ENCODE measurements around the gene KTN1.

Gene KTN1

DNA sequence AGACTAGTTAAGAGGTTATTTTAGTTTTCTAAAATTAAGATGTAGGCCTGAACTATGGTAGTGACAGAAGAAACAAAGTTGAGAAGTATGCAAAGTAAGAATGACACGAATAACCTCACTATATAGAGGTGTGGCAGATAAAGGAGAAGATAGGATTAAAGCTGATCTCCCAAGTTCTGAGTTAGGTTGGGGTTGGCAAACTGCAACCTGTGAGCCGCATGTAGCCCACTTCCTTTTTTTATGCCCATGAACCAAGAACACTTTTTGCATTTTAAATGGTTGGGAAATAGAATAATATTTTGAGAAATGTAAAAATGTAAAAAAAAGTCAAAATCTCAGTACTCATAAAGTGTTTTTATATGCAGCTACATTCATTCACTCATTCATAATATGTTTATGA lies 34.3 kb downstream of the KTN1 start:
- DNase-seq: no peak

DNA sequence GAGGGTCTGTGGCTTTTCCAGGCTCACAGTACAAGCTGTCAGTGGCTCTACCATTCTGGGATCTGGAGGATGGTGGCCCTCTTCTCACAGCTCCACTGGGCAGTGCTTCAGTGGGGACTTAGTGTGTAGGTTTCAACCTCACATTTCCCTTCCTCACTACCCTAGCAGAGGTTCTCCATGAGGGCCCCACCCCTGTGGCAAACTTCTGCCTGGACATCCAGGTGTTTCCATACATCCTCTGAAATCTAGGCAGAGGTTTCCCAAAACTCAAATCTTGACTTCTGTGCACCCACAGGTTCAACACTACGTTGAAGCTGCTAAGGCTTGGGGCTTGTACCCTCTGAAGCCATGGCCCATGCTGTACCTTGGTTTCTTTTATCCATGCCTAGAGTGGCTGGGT lies 40.3 kb downstream of the KTN1 start:
- no peak for DNase-seq

DNA sequence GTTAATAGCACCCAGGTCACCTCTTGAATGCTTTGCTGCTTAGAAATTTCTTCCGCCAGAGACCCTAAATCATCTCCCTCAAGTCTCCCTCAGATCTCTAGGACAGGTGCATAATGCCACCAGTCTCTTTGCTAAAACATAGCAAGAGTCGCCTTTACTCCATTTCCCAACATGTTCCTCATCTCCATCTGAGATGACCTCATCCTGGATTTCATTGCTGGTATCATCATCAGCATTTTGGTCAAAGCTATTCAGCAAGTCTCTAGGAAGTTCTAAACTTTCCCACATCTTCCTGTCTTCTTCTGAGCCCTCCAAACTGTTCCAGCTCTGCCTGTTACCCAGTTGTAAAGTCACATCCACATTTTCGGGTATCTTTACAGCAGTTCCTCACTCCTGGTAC lies 41.0 kb downstream of the KTN1 start:
- DNase-seq: no peak

DNA sequence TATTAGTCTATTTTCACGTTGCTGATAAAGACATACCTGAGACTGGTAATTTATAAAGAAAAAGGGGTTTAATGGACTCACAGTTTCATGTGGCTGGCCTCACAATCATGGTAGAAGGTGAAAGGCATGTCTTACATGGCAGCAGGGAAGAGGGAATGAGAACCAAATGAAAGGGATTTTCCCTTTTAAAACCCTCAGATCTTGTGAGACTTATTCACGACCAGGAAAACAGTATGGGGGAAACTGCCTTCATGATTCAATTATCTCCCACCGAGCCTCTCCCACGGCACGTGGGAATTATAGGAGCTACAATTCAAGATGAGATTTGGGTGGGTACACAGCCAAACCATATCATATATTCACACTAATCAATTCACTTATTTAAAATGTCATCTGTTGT lies 41.4 kb downstream of the KTN1 start:
- no peak for DNase-seq

DNA sequence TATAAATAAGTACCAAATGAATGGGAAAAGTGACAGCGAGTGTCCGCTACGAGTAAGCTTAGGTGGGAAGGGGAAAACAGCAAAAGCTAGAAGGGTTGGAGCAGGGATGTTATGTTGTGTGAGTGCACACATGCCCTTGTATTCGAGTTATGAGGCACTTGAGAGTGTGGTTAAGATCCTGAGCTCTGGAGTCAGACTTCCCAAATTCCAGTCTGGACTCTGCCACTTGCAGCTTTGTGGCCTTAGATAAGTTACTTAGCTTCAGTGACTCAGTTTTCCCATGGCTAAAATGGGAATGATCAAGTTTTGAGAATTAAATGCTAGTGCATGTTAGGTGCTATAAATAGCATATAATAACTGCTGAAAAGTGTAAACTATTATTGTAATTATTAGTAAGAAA lies 44.9 kb downstream of the KTN1 start:
- no peak for DNase-seq

DNA sequence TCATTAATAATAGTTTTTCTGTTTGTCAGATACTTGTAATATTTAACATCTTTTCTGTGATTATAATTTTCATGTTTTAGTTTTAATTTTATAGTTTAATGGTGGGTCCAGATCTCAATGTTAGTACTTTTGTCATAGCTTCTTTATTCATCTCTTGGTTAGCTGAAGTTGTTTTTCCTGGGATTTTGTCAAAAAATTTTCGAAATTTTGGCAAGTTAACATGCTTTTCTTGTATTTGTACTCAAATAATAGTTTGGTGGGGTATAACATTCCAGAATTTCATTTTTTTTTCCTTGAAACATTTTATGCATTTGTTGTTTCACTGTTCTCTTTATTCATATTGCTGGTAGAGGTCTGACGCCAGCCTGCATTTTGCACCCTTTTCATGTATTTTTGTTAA lies 45.5 kb downstream of the KTN1 start:
- no peak for DNase-seq

DNA sequence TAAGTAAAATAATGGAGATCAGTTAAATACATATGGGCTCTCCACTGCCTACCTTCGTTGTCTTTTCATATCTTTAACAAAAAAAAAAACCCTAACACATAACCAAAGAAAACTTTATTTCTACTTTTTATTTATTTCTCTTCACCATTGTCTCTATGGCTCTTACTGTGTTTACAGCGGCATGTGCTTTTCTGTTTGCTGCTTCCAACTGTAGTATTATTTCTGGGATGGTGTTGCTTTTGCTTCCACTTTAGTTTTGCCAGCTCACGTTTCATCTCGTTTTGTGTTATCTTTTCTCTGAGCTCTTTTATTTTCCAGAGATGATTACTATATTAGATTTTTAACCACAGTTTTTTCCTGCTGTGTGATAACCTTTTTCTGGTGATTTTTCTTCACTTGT lies 46.1 kb downstream of the KTN1 start:
- no peak for DNase-seq

DNA sequence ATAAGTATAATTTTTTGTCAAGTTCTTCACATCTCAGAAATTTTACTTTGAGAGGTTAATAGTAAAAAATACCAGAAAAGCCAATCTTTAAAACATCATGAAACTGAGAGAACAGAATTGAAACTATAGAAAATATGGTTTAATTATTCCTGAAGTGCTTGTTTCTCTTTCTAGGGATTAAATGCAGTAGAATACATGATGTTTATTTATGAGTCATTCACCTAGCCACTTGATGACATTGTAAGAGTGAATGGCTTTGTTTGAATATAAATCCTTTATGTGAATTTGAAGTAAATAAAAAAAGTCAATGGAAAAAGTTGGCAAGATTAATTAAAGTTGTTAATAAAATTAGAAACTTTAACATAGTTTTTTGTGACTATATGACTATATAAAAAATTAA lies 48.4 kb downstream of the KTN1 start:
- no peak for DNase-seq

DNA sequence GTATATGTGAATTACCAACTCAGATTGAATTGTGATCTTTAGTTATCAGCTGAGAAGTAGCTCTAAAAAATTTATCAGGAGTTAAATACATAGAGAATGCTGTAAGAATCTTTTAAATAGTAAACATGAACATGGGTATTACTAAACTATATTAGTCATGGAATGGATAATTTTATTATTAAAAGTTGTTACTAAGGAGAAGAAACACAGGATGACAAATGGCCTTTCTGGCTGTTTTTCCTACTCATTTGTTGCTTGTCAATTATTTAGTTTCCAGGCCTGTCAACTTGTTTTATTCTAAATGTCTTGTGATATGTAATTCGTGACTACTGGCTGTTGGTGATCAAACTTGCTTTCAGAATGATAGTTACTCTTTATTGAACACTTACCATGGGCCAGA lies 58.7 kb downstream of the KTN1 start:
- no peak for DNase-seq

DNA sequence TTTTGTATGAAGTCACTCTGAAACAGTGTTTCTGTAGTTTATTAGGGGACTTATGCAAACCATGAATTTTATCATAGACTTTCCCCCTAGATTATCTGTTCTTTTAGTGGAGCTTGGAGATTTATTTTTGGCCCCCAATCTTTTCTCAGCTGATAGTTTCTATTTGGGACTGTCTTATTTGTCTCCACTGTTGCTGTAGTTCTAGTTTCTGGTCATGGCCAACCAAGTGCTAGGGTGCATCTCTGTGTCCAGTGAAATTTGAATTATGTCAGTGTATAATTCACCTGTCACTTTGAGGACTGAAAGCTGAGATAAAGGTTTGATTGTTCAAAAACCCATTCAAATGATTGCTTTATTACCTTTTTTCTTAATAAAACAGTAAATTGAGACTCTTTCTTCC lies 61.3 kb downstream of the KTN1 start:
- DNase-seq: no peak

DNA sequence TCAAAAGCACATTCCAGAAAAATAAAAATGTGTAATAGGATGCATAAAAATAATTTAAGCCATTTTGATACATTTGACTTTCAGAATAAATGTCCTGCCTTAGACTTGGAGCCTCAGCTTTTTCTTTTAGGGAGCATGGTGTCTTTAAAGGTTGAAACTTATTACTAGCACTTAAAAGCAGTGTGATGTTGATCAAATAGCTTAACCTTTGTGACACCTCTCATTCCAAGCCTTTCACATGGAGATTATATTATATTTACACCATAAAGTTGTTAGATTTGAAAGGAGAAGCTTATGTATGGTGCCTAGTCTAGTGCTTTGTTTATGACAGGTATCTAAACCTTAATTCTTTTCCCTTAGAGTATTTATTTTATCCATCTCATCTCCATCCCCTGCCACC lies 61.9 kb downstream of the KTN1 start:
- DNase-seq: no peak

DNA sequence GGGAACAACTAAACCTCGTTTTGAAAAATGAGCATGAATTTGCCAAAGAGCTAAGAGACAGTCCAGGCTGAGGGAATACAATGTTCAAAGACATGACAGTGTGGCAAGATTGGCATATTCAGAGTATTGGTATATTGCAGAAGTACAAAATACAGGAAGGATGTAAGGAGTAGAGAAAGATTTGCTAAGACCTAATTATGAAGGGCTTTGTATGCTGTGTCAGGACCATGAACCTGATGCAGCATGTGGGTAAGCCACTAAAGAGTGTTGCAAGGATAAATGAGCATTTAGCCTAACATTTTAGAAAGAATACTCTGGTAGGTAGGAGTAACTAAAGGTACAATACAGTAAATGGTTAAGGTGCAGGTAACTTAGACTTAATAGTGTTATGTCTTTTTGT lies 65.1 kb downstream of the KTN1 start:
- DNase-seq: no peak

DNA sequence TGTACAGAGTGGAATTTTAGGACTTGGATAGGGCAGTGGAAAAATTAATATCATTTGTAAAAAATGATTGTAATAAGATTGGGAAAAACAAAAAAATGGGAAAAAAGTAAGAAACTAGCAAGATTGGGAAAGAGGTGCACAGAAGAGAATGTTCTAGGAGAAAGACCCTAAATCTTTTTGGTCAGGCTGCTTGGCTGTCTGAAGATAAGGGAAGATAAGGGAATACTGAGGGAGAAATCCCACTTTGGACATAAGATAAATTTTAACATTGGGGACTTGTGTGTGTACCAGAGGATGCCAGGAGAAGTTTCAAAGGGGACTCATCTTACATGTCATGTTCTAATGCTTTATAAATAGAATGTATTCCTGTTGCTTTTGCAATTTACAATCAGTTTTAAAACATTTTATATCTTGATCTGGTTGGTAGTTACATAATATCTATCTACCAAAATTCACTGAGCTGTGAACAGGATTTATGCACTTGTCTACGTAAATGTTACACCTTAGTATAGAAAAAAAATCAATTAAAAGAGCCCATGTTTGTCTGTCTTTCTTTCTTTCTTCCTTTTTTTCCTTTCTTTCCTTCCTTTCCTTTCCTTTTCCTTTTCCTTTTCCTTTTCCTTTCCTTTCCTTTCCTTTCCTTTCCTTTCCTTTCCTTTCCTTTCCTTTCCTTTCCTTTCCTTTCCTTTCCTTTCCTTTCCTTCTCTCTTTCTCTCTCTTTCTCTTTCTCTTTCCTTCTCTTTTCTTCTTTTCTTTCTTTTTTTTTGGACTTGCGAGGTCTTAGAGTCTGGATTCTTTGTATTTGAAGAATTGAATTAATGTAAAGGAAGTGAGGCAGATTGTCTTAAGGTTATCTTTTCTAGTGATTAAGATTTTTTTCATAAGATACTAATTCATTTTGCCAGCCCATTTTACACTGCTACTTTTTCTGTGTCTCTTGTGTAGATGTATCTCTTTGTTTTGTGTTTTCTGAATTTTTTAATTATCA lies 66.1 kb downstream of the KTN1 start:
- no peak for DNase-seq

DNA sequence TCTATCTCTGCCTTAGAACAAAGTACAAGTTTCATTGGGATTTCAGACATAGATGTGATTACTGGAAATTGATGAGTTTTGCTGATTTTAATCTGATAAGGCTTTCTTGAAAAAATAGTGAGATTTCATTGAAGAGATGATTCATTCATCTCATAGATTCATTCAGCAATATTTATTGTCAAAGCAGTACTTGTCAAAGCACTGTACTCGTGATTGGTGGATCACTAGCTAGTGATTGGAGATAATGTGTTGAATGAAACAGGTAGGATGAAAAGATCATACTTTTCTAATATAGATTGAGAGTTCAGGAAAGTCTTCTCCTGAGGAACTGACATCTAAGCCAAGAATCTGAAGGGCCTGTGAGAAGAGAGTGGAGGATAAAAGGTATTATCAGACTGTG lies 71.0 kb downstream of the KTN1 start:
- DNase-seq: no peak

DNA sequence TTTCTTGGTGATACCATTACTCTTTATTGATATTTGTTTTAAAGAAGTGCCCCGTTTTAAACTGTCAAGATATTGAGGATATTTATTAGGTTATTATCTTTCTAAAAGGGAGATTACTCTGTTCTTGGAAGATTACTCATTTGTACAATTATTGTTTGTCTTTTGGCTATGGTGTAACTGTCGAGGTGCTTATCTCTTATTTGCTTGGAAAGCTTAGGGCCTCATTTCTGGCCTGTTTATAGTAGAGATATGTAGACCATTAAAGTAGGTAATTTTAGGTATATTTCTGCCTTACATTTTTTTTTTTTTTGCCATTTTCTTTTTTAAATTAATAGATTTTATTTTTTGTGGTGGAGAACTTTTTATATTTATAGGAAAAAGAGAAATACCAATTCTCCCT lies 74.2 kb downstream of the KTN1 start:
- no peak for DNase-seq

DNA sequence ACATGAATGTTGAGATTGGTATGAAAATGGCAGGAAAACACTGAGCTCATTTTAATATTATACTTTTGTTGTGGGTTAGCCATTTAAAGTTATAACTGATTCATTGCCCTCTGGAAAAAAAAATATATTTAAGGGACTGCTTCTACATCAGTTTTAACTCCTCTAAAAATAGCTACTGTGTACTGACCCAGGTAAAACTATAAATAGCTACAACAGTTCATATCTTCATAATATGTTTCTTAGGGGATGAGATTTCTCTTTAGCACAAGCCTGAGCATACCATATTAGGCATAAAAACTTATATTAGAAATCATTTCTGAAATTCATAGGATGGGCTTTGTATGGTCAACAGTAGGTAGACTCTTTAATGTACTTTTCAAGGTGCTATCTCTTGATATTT lies 81.0 kb downstream of the KTN1 start:
- no peak for DNase-seq

DNA sequence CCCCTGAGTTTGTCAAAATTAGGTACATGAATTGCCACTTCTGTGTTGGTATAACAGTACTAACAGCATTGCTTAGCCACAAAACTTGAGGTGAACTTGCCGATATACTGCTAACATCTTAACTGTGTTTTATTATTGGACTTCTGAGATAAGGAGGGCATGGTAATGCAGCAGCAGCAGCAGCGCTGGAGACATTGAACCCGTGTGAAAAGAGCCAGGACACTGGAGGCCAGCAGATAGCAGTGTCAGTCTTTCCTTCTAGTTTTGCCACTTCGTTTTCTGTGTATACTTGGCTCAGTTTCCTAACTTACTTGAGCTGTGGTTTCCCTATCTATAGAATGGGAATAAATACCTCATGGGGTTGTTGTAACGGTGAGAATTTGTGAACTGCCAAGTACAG lies 82.7 kb downstream of the KTN1 start:
- DNase-seq: no peak

DNA sequence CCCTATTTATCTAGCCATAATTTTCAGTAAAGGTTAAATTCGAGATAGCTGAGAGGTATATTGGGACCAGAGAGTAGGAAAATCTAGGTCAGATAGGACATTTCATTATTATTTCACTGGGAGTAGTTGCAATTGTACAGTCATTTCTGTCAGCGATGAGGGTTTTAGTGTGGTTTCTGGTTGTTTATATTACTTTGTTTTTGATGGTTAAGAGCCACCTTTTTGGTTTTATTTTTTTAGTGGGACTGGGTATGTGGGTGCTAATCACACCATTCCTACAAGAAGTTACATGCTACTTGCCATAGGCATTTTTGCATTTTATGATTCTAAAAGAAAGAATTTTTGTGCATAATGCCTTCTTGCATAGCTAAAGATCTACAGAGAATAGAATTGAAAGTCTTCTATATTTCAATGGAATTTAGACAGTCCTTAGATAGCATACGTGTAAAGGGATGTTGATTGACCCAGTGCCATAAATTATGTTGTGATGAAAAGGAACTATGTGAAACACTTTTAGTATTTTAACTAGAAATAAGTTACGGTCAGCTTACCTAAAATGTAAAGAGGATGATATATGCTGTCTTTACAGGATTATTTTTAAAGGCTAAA lies 85.2 kb downstream of the KTN1 start:
- no peak for DNase-seq

DNA sequence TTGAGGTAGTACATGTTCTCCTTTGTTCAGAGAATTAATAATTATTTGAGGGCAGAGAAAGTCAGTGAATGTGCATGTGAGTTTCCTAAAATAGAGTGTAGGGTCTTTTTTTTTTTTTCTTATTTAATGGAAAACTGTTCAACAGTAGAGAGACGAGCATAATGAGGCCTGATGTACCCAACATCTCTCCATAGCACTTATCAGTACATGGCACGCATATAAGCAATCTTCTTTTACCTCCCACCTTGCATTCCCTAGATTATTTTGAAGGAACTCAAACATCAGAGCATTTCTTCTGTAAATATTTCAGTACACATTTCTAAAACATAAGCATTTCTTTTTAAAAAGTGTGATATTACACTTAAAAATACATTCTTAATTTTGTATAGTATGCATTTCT lies 87.8 kb downstream of the KTN1 start:
- DNase-seq: no peak

DNA sequence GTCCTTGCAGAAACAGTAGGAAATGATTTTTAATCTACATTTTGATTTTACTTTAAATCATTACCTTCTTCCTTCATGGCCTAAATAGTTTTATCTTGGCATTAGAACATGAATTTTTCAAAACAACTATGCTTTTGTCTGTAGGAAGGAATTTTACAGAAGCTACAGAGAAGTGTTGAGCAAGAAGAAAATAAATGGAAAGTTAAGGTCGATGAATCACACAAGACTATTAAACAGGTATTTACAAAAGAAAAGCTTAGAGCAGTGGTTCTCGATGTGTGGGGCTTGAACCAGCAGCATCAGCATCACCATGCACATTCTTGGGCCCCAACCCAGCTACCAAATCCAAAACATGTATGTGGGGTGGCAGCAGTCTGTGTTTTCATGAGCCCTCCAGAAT lies 91.6 kb downstream of the KTN1 start:
- no peak for DNase-seq

DNA sequence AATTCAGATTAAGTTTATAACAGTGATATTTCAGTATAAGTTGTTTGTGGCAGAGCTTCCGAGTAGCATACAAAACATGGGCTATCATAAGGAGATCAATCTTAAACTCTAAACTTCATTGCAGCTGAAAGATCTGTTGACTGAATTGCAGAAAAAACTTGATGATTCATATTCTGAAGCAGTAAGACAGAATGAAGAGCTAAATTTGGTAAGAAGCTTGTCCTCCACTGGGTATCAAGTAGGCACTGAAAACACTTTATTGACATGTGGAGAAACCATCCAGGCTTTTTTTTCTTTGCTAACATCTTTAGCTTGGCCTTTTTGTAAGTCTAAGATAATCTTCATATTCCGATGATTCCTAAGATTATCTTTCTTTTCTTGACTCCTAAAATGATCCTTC lies 93.0 kb downstream of the KTN1 start:
- DNase-seq: no peak

DNA sequence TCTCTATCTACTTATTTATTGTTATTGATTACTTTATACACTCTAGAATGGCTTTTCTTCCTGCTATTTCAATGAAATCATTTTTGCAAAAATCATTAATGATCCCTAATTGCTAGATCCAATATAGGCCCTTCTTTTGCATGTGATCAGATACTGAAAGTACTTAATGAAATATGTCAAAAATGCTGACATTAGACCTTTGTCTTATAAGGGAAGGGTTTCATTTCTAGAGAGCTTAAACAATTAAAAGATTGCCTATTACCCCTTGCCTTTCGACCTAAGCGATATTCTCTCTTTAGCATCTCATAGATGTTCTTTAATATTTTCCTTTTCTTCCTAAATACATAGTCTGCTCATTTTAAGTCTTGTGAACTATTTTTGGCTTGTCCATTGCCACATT lies 101.1 kb downstream of the KTN1 start:
- DNase-seq: no peak

DNA sequence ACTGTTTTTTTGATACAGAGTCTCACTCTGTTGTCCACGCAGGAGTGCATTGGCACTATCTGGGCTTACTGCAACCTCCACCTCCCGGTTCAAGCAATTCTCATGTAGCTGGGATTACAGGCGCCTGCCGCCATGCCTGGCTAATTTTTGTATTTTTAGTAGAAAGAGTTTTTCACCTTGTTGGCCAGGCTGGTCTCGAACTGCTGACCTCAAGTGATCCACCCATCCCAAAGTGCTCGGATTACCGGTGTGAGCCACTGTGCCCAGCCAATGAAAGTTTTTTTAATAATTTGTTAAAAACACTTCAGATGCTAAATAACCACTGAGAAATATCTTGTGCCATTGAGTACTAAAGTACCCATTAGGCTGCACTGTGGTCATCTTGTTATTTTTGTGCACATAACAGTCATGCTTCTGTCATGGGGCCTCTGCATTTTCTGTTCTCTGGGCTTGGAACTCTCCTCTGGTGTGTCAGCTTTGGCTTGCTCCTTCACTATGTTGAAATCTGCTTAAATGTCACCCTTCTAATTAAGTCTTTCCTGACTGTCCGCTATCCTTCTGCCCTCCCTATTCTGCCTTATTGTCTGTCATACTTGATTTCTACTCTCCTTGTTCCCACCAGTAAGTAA lies 105.1 kb downstream of the KTN1 start:
- DNase-seq: no peak

DNA sequence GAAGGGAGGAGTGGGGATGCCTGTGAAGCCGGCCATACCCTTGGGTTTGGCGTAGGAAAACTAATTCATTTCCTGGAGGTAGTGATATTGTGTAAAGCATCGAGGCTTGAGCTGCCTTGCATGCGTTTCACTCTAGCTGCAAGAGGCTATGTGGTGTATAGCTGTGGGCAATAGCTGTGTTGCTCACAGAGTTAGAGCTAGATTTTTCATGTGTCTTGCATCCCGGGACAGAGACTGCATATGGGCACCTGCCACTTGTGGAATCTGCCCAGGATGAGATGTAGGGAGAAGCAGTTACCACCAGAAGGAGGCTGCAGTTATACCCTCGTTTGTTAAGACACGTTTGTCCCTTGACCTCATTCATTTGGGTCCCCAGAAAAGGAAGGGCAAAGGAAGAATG lies 106.7 kb downstream of the KTN1 start:
- no peak for DNase-seq

All from activated naive CD4-positive, alpha-beta T cell (primary cell).